Gastroesophageal sphincter (tissue), 3 donors: Measurements from ENCODE around the gene BCL2L13.

Source experiments
- CTCF ChIP-seq, 4 experiments: fragments of 200-600 bp in 2 of 4; fragments of 450-650 bp in 2 of 4; sonication (generic) in 1 of 4; IDR thresholded peaks; one replicate each; pipeline ENCODE4 v1.5.1; 2017 to 2019; ENCODE audit warnings: antibody characterized with exemption in 4 of 4, mild to moderate bottlenecking in 2 of 4, moderate library complexity in 2 of 4
- EP300 ChIP-seq: sonication (generic); formaldehyde crosslinking; IDR thresholded peaks from one replicate; pipeline ENCODE4 v1.6.1; 2017; ENCODE audit warnings: antibody characterized with exemption, mild to moderate bottlenecking

GRCh38 chr22:17641269-17641668, 2.7 kb downstream of the BCL2L13 start:
- TF ChIP-seq CTCF (IDR thresholded peaks at IDR 0.05) (no peak), EP300 (no peak)
